Body of pancreas (tissue), 4 donors: Measurements from ENCODE around the gene TMEM106C.

Source experiments
- POLR2A ChIP-seq, 3 donors: fragments of 450-650 bp; IDR thresholded peaks; one replicate each; pipeline ENCODE4 v1.6.1; 2016; ENCODE audit warnings: antibody characterized with exemption in 3 of 3, mild to moderate bottlenecking in 2 of 3
- TF ChIP-seq, protein P1 (sequence below), 7 experiments: fragments of 450-650 bp in 4 of 7; fragments of 200-600 bp in 3 of 7; sonication (generic) in 3 of 7; IDR thresholded peaks; one replicate each; pipeline ENCODE4 v1.5.1; 2016 to 2019; ENCODE audit warnings: antibody characterized with exemption in 7 of 7

DNA sequence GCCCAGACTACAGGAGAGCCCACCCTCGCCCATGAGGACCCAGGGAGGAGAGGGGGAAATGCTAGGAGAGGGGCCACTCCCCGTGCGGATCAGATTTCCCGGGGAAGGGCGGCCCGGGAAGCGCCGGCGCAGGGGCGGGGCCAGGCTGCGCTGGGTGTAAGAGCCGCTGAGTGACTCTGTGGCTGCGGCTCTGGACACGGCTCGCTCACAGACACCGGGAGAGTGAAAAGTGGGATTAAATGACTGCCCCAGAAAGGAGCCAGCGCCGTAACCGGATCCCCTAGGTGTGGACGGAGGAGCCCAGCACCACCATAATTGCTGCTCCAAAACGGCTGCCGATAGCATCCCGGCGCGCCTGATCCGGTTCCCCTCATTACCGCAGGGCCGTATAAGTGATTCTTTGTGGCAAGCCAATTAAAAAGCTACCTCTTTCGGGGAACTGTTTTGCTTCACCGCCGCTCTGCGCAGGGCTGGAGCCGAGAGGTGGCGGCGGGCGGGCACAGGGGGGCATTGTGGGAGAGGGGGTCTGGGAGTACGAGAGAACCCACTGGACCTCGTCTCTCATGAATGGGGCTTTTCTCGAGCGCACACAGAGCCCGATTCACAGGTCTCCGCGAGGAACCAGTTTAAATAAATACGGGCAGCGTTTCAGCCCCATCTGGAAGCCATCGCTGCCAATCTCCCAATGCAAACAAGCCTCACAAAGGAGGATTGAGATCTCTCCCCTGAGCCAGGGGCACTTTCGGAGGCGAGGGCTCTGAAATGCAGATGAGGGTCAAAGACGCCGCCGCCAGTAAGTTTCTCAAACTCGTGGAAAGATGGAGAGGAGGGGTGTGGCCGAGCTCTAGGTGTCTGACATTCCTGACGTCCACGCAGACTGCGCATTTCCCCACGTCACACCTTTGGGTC, 38.4 kb downstream of the TMEM106C start:
- TF ChIP-seq, protein P1, sequence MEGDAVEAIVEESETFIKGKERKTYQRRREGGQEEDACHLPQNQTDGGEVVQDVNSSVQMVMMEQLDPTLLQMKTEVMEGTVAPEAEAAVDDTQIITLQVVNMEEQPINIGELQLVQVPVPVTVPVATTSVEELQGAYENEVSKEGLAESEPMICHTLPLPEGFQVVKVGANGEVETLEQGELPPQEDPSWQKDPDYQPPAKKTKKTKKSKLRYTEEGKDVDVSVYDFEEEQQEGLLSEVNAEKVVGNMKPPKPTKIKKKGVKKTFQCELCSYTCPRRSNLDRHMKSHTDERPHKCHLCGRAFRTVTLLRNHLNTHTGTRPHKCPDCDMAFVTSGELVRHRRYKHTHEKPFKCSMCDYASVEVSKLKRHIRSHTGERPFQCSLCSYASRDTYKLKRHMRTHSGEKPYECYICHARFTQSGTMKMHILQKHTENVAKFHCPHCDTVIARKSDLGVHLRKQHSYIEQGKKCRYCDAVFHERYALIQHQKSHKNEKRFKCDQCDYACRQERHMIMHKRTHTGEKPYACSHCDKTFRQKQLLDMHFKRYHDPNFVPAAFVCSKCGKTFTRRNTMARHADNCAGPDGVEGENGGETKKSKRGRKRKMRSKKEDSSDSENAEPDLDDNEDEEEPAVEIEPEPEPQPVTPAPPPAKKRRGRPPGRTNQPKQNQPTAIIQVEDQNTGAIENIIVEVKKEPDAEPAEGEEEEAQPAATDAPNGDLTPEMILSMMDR (IDR thresholded peaks at IDR 0.05) = no peak
- TF ChIP-seq POLR2A (IDR thresholded peaks at IDR 0.05) = no peak
